ENCODE data around the gene PLEKHA7. TPM values are rescaled to one million over a fixed set of nuclear protein-coding genes. Genes with fewer than 3 reads are reported as not detected.

PLEKHA7 gene
- polyA plus RNA-seq, 1 donor (not counting 4 experiments of a cell fraction or from before 2014, with no cell fraction given) = 1.4 TPM

- no peak overlapping the region for H2AFZ ChIP-seq (ENCODE audit: control insufficient read depth, low read length)
- H3K4me2 ChIP-seq (ENCODE audit: control insufficient read depth, extremely low read depth, insufficient read depth, low read depth, low read length) = peak overlapping the region; percentile 12
- H3K4me3 ChIP-seq (ENCODE audit: control insufficient read depth in 2 of 3, extremely low read depth in 1 of 3, insufficient read depth in 2 of 3, low read depth in 1 of 3, low read length in 3 of 3) = no peak overlapping the region
- H3K9me1 ChIP-seq (ENCODE audit: control insufficient read depth, extremely low read depth, insufficient read depth, low read length) = no peaks in the 10 kb centered on the region
- dilution Hi-C loops (cut with MboI; ENCODE audit: extremely low pct_ligation_motif_present, low sequenced_read_pairs) = no loop called here
- H3K27ac ChIP-seq (ENCODE audit: control insufficient read depth, insufficient read depth, low read length) = no peak overlapping the region
- H3K9me3 ChIP-seq (ENCODE audit: control insufficient read depth, low read depth, low read length) = no peaks in the 10 kb centered on the region
- DNase-seq (ENCODE audit: low read depth, low spot score) (no peak), FAIRE-seq (peak; percentile 82)
- TF ChIP-seq EZH2 (IDR thresholded peaks at IDR 0.05; ENCODE audit: low read length) (no peak), CTCF (optimal IDR thresholded peaks at IDR 0.05 in 1 of 3, IDR thresholded peaks at IDR 0.05 in 1 of 3, conservative IDR thresholded peaks at IDR 0.05 in 1 of 3; ENCODE audit: extremely low read depth in 1 of 3, insufficient read depth in 2 of 3, low read length in 3 of 3) (no peak)
- no peaks in the 10 kb centered on the region for H3K27me3 ChIP-seq (ENCODE audit: control insufficient read depth, extremely low read depth, insufficient read depth, low read length)
- H3K36me3 ChIP-seq (ENCODE audit: control insufficient read depth in 2 of 2, extremely low read depth in 1 of 2, insufficient read depth in 2 of 2, low read length in 2 of 2) = no peaks in the 10 kb centered on the region
- no peak overlapping the region for H3K9ac ChIP-seq (ENCODE audit: control insufficient read depth, extremely low read depth, insufficient read depth, low read length)
- H4K20me1 ChIP-seq (ENCODE audit: control insufficient read depth, extremely low read depth, insufficient read depth, low read length) = no peaks in the 10 kb centered on the region
- peaks cover 11% of the 10 kb centered on the region for H3K4me1 ChIP-seq (ENCODE audit: control insufficient read depth, extremely low read depth, insufficient read depth, low read length)
- no peaks in the 10 kb centered on the region for H3K79me2 ChIP-seq (ENCODE audit: control insufficient read depth, insufficient read depth, low read length)
Observed at GRCh38 chr11:16891964-16892363, 122.2 kb downstream of the PLEKHA7 start.

GRCh38 chr11:16891165-16891564, 123.0 kb downstream of the PLEKHA7 start:
- DNase-seq (ENCODE audit: low read depth, low spot score) (no peak), FAIRE-seq (no peak)
- TF ChIP-seq CTCF (optimal IDR thresholded peaks at IDR 0.05 in 1 of 3, IDR thresholded peaks at IDR 0.05 in 1 of 3, conservative IDR thresholded peaks at IDR 0.05 in 1 of 3; ENCODE audit: extremely low read depth in 1 of 3, insufficient read depth in 2 of 3, low read length in 3 of 3) = no peak
- no peak for TF ChIP-seq EZH2 (IDR thresholded peaks at IDR 0.05; ENCODE audit: low read length)
- H3K4me2 ChIP-seq (ENCODE audit: control insufficient read depth, extremely low read depth, insufficient read depth, low read depth, low read length) = no peak overlapping the region
- H4K20me1 ChIP-seq (ENCODE audit: control insufficient read depth, extremely low read depth, insufficient read depth, low read length) = no peaks in the 10 kb centered on the region
- H3K9me1 ChIP-seq (ENCODE audit: control insufficient read depth, extremely low read depth, insufficient read depth, low read length) = no peaks in the 10 kb centered on the region
- H3K9ac ChIP-seq (ENCODE audit: control insufficient read depth, extremely low read depth, insufficient read depth, low read length) = no peak overlapping the region
- no peaks in the 10 kb centered on the region for H3K27me3 ChIP-seq (ENCODE audit: control insufficient read depth, extremely low read depth, insufficient read depth, low read length)
- H3K79me2 ChIP-seq (ENCODE audit: control insufficient read depth, insufficient read depth, low read length) = no peaks in the 10 kb centered on the region
- no peak overlapping the region for H3K4me3 ChIP-seq (ENCODE audit: control insufficient read depth in 2 of 3, extremely low read depth in 1 of 3, insufficient read depth in 2 of 3, low read depth in 1 of 3, low read length in 3 of 3)
- H2AFZ ChIP-seq (ENCODE audit: control insufficient read depth, low read length) = no peak overlapping the region
- H3K9me3 ChIP-seq (ENCODE audit: control insufficient read depth, low read depth, low read length) = no peaks in the 10 kb centered on the region
- dilution Hi-C loops (cut with MboI; ENCODE audit: extremely low pct_ligation_motif_present, low sequenced_read_pairs) = no loop called here
- H3K36me3 ChIP-seq (ENCODE audit: control insufficient read depth in 2 of 2, extremely low read depth in 1 of 2, insufficient read depth in 2 of 2, low read length in 2 of 2) = no peaks in the 10 kb centered on the region
- H3K27ac ChIP-seq (ENCODE audit: control insufficient read depth, insufficient read depth, low read length) = no peak overlapping the region
- peaks cover 11% of the 10 kb centered on the region for H3K4me1 ChIP-seq (ENCODE audit: control insufficient read depth, extremely low read depth, insufficient read depth, low read length)

All from keratinocyte (primary cell).